AG04450 (cell line): Measurements from ENCODE around the gene FLG. TPM values are rescaled to one million over a fixed set of nuclear protein-coding genes. Genes with fewer than 3 reads are reported as not detected.

Experiments
- CTCF ChIA-PET: fragments of 300-600, 350-600 bp; formaldehyde crosslinking; extraction: SDS; loops from one replicate; lab custom pipeline; 2022; ENCODE audit warnings: antibody characterized with exemption, inconsistent platforms; lab: Charles Lee
- POLR2A ChIA-PET: fragments of 350-600 bp; formaldehyde crosslinking; extraction: SDS; loops from one replicate; lab custom pipeline; 2021; ENCODE audit warnings: antibody characterized with exemption, inconsistent platforms; lab: Yijun Ruan, JAX
- DNase-seq: peaks from one replicate; pipeline ENCODE4 v3.0.0-alpha.2; 2011; ENCODE audit warnings: low read depth, low spot score
- H3K27ac ChIP-seq: one replicate; pipeline ENCODE4 v1.5.1; 2012; ENCODE audit warnings: low read depth, low read length, control low read depth
- H3K27me3 ChIP-seq: one replicate; pipeline ENCODE4 v1.6.0; 2012; ENCODE audit warnings: low read length; ENCODE audit not compliant: control insufficient read depth, insufficient read depth
- H3K4me3 ChIP-seq: 2 replicates; pipeline ENCODE4 v1.5.1; 2011; ENCODE audit warnings: mild to moderate bottlenecking, low read depth, low read length, control low read depth
- H3K9me3 ChIP-seq: 2 replicates; pipeline ENCODE4 v1.5.1; 2012; ENCODE audit warnings: low read length; ENCODE audit not compliant: control insufficient read depth, insufficient read depth
- polyA plus RNA-seq: library from polyadenylated mRNA; depleted of rRNA; stranded (reverse); fragments of >200 nt; gene quantifications from 2 replicates; pipeline ENCODE4 v1.2.3, GENCODE V29; 2011
- TF ChIP-seq, protein P1 (sequence below): IDR thresholded peaks from 2 replicates; pipeline ENCODE4 v1.5.1; 2011; ENCODE audit warnings: low read depth, low read length, control low read depth, inconsistent platforms

Gene FLG
- polyA plus RNA-seq, 1 experiment, result not detected

DNA sequence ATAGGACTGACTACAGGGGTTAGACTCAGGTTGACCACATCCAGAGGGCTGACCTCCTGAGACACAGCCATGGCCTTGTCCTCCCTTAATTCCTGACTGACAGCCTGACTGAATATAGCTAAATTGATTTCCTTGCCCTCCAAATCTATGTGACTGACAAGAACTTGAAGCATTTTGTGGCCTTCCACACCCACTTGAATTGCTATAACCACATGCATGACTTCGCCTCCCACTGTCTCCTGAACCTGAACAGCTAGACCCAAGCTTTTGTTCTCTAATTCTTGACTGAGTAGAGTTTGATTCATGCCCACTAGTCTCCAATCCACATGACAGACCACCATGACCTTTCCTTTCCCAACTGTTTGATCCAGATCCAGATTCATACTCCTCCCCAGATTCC, 31.7 kb upstream of the FLG start:
- ChIA-PET POLR2A (no interaction called here), CTCF (interaction anchor here (0.9 kb wide), 1 partner anchor 9 kb away, joined by 3 read pairs; no protein-coding TSS in a partner anchor)
- H3K27me3 ChIP-seq, result no peaks in the 10 kb centered on the region
- H3K27ac ChIP-seq, result no peak overlapping the region
- H3K4me3 ChIP-seq, result no peak overlapping the region
- peaks cover 9% of the 10 kb centered on the region; the same call in 1 of the 2 replicates for H3K9me3 ChIP-seq
- no peak for DNase-seq
- TF ChIP-seq, protein P1, sequence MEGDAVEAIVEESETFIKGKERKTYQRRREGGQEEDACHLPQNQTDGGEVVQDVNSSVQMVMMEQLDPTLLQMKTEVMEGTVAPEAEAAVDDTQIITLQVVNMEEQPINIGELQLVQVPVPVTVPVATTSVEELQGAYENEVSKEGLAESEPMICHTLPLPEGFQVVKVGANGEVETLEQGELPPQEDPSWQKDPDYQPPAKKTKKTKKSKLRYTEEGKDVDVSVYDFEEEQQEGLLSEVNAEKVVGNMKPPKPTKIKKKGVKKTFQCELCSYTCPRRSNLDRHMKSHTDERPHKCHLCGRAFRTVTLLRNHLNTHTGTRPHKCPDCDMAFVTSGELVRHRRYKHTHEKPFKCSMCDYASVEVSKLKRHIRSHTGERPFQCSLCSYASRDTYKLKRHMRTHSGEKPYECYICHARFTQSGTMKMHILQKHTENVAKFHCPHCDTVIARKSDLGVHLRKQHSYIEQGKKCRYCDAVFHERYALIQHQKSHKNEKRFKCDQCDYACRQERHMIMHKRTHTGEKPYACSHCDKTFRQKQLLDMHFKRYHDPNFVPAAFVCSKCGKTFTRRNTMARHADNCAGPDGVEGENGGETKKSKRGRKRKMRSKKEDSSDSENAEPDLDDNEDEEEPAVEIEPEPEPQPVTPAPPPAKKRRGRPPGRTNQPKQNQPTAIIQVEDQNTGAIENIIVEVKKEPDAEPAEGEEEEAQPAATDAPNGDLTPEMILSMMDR, result no peak

- H3K9me3 ChIP-seq, result peaks cover 3% of the 10 kb centered on the region; the same call in 1 of the 2 replicates
- H3K27ac ChIP-seq, result no peak overlapping the region
- ChIA-PET CTCF (no interaction called here), POLR2A (no interaction called here)
- no peak overlapping the region for H3K4me3 ChIP-seq
- TF ChIP-seq, protein P1, result no peak
- H3K27me3 ChIP-seq, result no peaks in the 10 kb centered on the region
- no peak for DNase-seq
Measured at GRCh38 chr1:152349611-152350010, 24.6 kb upstream of the FLG start.

DNA sequence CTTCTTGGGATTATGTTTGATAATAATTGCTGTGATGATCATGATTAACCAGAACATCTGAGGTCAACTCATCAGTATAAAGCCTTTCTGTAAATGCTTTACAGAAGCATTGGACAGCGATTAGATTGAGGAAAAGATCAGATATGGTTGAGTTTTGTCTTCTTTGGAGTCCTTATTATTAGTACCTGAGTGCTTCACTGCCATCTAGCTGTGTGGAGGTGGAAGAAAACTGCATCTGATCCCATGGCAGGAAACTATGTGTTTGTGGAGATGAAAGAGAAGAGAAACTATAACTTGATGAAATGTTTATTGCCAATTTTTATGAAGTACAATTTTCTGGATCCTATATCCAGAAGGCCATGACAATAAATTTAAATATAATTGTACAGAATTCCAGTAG, 23.4 kb upstream of the FLG start:
- Histone ChIP-seq H3K27ac (no peak overlapping the region), H3K9me3 (no peaks in the 10 kb centered on the region; the same call in 1 of the 2 replicates), H3K27me3 (no peaks in the 10 kb centered on the region), H3K4me3 (no peak overlapping the region)
- CTCF ChIA-PET, result interaction anchor here (1.1 to 2.6 kb wide), 4 partner anchors 8 to 295 kb away, joined by 3 to 15 read pairs (median 4); no protein-coding TSS in a partner anchor
- TF ChIP-seq, protein P1, result no peak
- no peak for DNase-seq
- POLR2A ChIA-PET, result no interaction called here

- TF ChIP-seq, protein P1, result peak; percentile 86
- POLR2A ChIA-PET, result no interaction called here
- Histone ChIP-seq H3K27ac (no peak overlapping the region), H3K4me3 (no peak overlapping the region), H3K27me3 (no peaks in the 10 kb centered on the region), H3K9me3 (no peaks in the 10 kb centered on the region; the same call in 1 of the 2 replicates)
- CTCF ChIA-PET, result interaction anchor here (0.6 to 2.6 kb wide), 12 partner anchors 9 to 294 kb away, joined by 3 to 15 read pairs (median 3); no protein-coding TSS in a partner anchor
- DNase-seq, result peak; percentile 3
Measured at GRCh38 chr1:152347116-152347728, 22.2 kb upstream of the FLG start.

- CTCF ChIA-PET, result no interaction called here
- Histone ChIP-seq H3K4me3 (no peak overlapping the region), H3K9me3 (no peaks in the 10 kb centered on the region), H3K27me3 (no peaks in the 10 kb centered on the region), H3K27ac (no peak overlapping the region)
- no peak for DNase-seq
- POLR2A ChIA-PET, result no interaction called here
- TF ChIP-seq, protein P1, result no peak
Measured at GRCh38 chr1:152344438-152344837, 19.4 kb upstream of the FLG start.
